Stimulated activated CD4-positive, alpha-beta T cell treated with anti-CD3 and anti-CD28 coated beads, Interleukin-15, amount 100 ng/mL, for 24 hours (primary cell): ENCODE data around the gene DTNBP1.

Source experiments
- DNase-seq: peaks from one replicate; pipeline ENCODE4 v3.0.0-alpha.2; 2020

DTNBP1 gene

DNA sequence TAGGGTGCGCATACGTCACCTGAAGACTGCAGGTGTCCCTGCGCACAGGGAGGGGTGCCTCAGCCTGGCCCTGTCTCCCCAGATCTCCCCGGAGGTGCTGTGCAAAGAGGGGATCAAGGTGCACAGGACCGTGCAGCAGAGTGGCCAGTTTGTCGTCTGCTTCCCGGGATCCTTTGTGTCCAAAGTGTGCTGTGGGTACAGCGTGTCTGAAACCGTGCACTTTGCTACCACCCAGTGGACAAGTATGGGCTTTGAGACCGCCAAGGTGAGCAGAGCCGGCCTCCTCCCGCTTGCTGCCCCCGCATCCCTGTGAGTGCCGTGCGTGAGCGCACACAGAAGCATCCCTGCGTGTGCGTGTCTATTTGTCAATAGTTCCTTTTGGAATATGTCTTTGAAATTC lies 150.7 kb downstream of the DTNBP1 start:
- DNase-seq = no peak

DNA sequence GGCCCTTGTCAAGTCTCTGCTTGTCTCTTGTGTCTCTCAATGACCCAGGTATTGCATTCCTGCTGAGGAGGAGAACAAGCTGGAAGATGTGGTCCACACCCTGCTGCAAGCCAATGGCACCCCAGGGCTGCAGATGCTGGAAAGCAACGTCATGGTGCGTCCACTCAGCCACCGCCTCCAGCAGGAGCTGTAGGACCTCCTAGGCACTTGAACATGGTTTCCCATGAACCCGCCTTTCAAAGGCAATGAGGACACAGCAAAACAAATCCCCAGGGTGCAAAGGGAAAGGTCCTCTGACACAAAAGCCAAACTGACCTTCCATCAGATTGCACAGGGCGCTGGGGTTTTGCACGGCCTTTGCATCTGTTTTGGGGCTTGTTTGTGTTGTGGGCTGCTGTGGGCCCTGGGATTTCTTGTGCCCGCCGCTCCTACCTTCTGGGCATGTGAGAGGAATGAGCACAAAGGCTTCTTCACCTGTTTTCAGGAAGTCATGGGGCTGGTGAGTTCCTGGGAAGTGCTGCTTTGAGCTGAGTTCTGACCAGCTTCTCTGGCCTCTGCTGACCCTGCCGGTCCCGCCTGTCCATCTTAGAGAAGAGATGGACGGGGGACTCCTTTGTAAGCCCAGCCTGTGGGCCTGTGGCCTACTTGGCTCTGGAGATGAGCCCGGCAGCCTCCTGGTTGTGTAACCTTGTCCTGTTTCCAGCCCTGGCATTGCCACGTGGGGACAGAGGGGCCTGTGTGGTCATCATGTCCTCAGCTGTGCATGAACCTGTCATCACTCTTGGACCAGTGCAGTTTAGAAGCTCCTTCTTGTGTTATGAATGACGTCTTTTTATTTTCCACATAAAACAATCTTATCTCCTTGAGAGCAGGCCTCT lies 151.3 kb downstream of the DTNBP1 start:
- DNase-seq = no peak

DNA sequence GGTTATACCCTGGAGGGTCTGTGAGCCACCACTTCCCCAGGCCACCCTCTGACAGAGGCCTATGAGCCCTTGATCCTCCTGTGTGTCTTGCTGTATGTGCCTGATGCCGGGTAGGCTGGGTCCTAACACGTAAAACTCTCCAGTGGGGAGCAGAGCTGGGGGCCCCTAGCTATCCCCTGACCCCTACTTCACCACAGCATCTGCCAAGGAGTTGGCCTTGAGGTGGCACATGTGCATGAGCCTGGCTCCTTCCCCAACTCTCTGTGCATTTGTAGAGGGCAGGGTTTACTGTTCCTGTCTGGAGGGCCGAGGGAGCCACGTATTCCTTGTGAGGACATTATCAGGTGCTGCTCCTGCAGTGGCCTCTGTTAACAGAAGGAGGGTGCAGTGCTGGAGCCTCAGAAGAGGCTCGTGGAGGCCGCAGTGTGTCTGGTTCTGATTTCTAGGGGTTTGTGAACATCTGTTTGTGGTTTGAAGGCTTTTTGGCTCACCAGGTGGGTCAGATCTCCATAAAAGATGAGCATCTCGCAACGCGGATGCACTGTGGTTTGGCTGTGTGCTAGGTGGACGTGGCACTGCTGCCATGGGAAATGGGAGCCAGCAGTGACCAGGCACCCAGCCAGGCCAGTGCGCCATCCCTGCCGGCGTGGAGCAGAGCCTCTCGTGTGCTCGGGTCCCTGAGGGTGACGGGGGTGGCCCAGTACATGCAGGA lies 152.1 kb downstream of the DTNBP1 start:
- DNase-seq = no peak

DNA sequence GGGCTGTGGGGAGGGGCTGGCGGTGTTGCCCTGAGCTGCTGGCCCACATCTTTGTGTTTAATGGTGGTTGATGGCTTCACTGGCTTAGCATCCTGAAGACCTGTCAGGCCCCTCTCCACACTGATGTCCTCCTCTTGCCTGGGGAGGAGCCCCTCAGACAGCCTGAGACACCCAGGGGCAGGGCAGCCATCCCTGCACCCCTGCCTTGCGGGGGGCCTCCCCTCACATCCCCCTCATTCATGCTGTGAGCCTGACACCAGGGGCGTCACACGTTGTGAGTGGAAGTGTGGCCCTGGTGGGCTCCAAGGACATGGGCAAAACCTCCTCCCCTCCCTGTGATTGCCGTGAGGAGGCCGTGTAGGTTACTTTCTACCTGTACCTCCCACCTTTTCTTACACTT lies 152.7 kb downstream of the DTNBP1 start:
- no peak for DNase-seq

DNA sequence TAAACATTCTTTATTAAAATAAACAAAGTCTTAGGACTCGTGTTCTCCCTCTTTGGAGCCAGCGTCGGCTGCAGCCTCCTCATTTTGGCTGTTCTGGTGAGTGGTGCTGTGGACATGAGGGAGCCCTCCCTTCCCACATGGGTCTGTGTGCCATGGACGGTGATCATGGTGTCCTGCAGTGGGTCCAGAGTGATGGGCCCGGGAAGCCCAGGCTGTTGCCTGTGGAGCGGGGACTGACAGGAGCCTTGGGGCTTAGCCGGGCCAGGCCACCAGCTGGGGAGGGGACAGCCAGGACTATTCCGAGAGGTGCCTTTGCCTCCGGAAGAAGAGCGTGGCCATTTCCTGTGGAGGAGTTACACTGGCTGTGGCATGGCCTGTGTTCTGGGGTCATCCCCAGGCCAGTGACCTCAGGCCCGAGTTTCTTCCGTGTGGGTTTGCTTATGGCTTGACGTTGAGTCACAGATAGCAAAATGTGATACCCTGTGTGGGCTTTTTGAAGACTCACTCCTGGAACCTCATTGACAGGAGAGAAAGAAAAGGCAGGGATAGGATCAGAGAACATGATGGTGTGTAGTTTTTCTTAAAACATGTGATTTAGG lies 153.4 kb downstream of the DTNBP1 start:
- DNase-seq = no peak

DNA sequence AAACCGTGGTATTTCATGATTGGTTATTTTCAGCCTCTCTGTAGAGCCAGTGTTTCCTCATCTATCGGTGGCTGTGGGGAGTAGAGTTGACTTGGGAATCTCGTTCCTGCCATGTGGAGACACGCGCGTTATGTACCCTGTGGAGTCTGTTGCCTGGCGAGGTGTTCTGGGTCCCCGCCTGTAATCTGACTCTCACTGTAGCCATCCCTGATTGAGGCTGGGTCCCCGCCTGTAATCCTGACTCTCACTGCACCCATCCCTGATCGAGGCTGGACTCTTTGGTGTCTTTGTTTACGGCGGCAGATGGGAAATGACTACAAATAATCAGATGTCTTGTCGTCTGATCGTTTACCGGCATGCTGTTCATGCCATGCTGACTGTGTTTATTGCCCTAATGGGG lies 153.9 kb downstream of the DTNBP1 start:
- DNase-seq = no peak

DNA sequence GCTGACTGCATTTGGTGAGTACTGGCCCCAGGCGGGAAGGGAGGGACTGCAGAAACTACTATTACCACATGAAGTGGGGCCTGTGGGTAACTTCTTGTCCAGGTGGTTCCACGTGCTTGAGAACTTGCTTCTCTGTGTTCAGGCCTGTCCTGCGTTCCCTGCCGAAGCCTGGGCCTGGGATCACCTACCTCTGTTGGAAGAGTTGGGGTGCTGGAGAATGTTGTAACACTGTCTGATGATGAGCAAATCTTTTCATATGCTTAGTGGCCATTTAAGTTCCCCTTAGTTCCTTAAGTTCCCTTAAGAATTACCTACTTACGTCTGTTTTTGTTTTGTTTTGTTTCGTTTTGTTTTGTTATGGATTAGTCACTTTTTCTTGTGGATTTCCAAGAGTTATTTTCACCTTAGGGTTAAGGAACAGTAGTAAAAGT lies 154.4 kb downstream of the DTNBP1 start:
- DNase-seq = no peak

DNA sequence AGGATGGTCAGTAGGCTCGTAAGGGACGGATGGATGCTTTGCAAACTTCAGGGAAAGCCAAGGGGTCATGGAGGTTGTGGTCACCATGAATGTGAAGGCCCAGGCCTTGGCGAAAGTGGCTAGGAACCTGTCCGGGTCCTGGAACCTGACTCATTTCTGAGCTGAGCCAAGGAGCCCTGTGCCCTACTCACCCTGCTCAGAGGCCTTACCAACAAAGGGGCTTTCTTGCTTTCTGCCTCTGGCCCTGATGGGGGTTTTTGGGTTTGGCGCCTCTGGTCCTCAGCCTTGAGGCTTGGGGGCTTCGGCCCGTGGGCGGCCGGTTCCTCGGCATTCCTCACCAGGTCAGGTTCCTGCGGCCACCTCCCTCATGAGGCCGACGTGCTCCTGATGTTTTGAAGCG lies 155.1 kb downstream of the DTNBP1 start:
- DNase-seq = no peak

DNA sequence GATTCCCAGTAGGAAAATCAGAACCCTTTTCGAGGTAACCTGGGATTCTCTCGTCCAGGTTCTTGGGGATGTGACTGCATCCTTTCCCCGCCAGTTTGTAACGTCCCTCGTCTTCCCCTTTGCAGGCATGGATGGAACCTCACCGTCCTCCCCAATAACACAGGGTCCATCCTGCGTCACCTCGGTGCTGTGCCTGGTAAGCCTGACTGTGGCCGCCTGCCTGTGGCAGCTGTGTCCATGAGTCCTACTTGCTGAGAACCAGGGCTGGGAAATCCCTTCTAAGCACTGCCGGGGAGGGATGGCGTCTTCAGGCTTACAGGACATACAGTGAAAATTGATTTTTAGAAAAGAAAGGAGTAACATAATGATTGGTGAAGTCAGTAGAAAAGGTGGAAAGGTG lies 155.6 kb downstream of the DTNBP1 start:
- DNase-seq = no peak

DNA sequence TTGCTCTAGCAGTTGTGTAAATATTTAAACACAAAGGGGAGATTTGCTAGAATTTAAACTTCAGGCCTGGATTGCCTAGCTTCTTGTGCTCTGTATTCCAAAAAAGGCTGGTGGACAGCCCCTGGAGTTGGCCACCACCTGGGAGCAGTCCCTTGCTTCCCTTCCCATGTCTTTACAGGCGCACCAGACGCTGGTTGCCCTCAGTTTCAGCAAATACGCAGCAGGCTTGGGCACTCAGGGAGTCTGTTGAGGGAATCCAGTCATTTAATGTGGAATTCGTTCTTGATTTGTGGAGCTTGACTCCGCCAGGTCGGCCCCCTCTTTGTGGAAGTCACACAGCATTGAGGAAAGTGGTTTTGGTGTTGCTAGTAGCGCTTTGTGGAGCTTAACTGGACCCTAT lies 156.8 kb downstream of the DTNBP1 start:
- DNase-seq = no peak

DNA sequence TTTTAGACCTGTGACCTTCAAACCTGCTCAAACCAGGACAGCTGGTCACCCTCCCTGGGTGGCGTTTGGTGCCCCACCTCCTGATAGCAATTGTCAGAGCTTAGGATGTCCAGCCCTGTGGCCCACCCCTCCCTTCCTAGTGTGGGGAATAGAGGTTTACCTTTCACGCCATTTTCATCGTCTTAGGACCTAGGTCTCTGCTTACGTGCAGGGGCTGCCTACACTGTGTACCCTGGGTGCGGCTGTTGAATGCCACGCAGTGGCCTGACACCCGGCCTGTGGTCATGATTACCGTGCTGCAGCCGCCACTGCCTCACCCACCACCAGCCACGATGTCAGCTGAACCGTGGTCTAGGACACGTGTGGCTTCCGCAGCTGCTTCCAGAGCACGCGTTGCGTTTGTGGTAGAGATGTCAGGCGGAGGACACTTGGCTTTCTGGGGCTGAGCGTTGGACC lies 157.3 kb downstream of the DTNBP1 start:
- no peak for DNase-seq

DNA sequence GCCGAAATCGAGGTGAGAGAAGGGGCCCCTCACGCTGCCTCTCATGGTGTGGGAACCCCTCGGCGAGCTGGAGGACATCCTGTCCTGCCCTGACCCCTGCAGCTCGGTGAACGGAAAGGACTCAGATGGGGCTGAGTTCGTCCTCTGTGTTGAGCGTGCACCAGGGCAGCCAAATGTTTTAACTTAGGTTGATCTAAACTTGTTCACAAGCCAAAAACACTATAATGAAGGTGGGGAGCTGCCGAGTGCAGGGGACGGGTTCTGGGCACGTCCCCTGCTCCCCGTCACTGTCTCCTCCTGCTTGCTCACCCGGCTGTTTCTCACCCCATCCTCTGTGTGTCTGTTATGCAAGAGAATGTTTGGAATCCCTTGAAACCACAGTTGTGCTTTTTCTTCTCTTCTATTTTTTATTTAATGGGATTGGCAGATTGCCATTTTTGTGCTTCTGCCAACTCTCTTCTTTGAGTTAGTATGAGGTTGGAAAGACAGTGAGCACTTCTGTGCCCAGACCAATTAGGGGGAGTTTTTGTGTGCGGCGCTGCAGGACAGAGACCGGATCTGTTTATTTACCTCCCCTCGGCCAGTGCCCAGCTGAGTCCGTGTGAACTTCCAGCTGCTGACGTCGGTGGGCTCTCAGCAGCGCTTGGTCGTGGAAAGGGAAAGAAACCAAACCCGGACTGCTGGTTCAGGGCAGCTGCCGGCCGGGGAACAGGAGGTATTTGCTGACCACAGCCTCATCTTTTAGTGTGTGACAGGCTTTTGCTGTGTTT lies 158.1 kb downstream of the DTNBP1 start:
- DNase-seq = no peak

DNA sequence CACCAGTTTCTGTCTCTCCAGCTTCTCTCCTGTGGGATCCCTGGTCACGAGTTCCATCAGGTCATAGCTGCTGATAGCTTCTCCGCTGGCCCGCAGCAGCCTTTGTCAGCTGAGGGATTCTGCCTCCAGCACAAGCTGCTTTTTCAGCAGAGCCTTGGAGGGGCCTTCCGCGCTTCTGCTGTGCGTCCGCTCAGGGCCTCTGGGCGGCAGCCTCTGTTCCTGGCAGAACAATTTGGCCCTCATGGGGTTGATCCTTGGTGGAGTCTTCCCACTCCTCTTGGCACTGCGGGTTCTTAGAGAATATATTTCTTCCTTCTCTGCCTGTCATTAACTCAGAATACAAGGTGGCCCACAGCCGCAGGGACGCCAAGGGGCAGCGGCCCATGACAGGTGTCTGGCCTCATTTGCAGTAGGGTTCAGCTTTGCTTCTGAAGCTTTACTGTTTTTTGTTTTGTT lies 158.8 kb downstream of the DTNBP1 start:
- DNase-seq = no peak

DNA sequence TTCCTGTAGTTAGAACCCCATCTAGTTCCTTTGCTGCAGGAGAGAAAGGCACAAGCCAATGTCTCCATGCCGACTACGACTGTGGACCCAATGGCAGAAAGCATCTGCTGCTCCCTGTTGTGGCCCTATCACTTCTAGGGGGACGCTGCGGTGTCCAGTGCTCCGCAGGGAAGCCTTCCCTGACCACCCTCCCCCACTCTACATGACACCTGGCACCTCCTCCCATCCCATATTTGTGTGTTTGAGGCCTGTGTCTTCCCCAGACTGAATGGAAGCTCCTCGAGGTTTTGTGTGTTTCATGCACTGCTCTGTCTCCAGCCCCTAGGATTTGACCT lies 159.5 kb downstream of the DTNBP1 start:
- DNase-seq = no peak

DNA sequence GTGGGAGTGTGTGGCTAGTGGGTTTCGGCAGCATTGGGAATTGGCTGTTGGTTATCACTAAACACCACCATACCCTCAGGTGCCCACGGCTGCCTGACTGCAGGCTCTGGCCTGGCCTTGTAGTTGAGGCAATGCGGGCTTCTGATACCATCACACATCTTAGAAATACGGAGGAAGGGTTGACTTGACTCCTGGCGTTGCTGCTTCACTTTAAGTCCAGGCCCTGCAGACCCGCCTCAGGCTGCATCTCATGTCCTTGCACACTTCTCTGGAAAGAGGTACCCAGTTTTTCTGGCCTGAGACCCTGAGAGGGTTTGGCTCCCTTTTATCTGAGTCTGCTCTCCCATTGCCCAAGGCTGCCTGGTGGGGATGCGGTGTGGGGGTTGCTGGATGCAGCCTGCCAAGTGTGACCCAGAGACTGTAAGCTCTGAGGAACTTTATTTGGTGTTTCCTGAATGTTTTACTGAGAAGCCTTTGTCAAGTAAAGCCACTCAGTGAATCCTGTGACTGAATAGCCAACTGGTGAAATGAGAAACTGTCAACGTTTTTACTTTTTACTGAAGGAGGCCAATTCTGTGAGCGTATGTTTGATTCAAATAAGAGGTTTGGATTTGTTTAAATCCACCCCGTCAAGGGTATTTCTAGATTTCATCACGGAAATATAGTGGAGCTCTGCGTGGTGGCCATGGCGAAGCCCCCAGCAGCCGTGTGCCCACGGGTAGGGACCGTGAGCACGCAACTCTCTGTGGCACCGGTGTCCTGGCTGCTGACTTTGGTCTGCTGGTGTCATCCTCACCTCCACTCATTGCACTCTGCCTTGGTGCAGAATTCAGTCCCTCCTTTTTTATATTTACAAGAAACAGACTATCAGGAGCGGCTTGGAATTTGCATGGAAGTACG lies 160.1 kb downstream of the DTNBP1 start:
- DNase-seq = no peak

DNA sequence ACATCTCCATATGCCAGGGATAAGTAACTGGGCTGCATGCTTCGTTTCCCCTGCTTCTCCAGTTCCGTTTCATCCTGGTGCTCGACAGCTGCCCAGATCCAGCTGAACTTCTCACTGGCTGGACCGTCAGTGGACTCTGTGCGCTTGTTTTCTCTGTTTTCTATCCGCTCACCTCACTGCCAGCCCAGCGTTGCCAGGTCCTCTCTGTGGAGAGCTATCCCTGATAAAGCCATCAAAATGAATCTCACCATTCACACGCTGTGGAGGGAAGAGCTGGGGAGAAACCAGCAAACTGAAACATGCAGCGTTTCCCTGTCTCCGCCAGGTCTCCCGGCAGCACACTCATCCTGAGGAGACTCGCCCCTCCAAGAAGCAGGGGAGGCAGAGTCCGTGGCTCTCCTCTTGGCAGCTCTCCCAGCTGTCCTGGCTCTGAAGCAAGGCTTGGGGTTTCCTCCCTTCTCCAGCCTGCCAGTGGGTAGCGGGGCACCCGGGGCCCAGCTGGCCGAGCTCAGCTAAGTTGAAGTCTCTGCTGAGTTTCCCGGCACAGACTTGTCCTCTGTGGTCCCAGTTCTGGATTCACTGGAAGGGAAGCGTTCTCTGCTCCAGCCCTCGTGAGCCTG lies 160.9 kb downstream of the DTNBP1 start:
- DNase-seq = no peak

DNA sequence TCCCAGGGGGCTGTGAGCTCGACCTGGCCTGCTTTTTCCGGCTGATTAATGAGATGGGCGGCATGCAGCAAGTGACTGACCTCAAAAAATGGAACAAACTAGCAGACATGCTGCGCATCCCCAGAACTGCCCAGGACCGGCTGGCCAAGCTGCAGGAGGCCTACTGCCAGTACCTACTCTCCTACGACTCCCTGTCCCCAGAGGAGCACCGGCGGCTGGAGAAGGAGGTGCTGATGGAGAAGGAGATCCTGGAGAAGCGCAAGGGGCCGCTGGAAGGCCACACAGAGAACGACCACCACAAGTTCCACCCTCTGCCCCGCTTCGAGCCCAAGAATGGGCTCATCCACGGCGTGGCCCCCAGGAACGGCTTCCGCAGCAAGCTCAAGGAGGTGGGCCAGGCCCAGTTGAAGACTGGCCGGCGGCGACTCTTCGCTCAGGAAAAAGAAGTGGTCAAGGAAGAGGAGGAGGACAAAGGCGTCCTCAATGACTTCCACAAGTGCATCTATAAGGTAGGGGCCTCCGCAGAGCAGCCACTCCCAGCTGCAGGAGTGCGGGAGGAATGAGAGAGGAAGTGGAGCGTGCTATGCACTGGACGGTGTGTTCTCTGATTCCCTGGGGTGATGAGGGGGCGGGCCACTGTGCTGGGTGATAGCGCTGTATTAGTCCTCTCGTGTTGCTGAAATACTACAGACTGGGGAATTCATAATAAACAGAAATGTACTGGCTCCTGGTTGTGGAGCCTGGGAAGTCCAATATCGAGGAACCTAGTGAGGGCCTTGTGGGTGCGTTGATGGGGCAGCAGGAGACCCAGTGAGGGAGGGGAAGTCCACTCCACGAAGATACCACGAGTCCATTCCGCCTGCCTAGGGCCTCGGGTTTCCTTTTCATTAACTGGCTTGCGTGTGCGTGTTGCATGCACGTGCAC lies 161.7 kb downstream of the DTNBP1 start:
- DNase-seq = no peak

DNA sequence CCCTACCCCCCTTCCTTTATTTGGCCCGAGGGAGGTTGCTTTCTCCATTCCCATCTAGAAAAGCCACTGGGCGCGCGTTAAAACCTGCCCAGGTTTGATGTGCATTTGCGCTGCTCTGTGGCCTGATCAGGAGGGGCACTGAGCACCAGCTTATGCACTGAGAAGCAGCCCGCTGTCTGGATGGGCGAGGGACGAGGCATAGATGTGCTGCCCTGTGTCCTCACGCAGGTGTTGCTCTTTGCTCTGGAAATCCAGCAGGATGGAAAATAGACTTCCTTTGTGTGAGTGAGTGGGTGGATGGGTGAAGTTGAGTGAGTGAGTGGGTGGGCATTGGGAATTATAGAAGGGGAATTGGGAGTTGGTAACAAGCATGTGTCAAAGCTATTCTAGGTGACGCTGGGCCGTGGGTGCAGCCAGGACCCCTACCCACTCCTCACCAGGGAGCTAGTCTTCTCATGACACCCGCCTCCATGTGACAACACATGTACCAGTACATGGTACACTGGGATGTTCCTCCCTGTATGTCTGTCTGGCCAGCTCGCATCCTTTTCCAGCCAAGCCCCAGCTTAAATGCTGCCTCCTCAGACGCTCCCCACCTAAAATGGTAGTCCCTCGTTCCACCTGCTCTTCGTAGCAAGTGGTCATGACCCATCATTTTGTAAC lies 162.6 kb downstream of the DTNBP1 start:
- no peak for DNase-seq

DNA sequence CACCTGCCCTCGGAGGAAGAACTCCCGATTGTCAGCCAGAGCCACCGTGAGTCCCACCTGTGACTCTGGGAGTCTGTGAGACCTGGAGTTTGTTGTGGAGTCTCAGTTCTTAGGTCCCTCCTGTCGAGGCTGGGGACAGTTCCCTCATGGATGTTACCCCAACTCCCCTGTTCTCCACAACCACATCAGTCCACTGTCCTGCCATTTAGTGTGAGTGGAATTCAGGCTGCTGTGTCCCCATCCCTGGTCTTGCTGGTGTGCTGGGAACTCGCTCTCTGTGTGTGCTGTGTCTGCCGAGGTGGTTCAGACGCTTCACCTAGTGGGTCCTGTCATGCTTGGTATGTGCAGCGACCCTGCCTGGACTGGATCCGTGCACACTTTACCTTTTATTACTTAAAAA lies 163.2 kb downstream of the DTNBP1 start:
- no peak for DNase-seq

DNA sequence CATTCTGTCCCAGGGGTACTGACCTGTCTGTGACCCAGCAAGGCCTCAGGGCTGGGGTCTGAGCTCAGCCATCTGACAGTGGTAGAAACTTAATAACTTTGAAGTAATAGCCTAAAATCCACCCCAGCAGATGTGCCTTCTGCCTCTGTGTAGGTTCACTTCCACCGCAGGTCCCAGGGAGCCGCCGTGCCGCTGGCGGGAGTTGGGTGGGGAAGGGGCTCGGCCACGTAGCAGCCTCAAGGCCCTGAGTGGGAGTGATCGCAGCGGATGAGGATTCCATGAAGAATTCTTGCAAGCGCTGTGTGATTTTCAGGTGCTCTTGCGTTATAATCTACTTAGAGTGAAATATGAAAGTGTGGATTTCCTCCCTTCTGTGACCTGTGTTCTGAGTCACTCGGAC lies 163.7 kb downstream of the DTNBP1 start:
- DNase-seq = no peak
